GM23338 (cell line): Measurements from ENCODE around the gene PIP5K1C. TPM values are rescaled to one million over a fixed set of nuclear protein-coding genes. Genes with fewer than 3 reads are reported as not detected.

ENCODE experiments used
- ATAC-seq: fragments of 200-7000 bp; cut with Tn5 transposase; 3 replicates; pipeline ENCODE4 v1.9.1; 2020
- DNase-seq: peaks from one replicate; pipeline ENCODE4 v3.0.0-alpha.2; 2015; ENCODE audit warnings: low spot score
- H2AFZ ChIP-seq: fragments of 200-600 bp; sonication (generic); 2 replicates; pipeline ENCODE4 v1.8.0; 2016; ENCODE audit warnings: antibody characterized with exemption, mild to moderate bottlenecking, moderate library complexity
- H3F3A ChIP-seq: fragments of 200-600 bp; sonication (generic); replicated peaks from 2 replicates; pipeline ENCODE4 v1.8.0; 2017; ENCODE audit warnings: antibody characterized with exemption, mixed run types, low read depth
- H3K27ac ChIP-seq: fragments of 200-600 bp; sonication (generic); 2 replicates; pipeline ENCODE4 v1.6.1; 2016; ENCODE audit warnings: low read depth
- H3K27me3 ChIP-seq: fragments of 200-600 bp; sonication (generic); 2 replicates; pipeline ENCODE4 v1.8.0; 2016; ENCODE audit warnings: mild to moderate bottlenecking, mixed run types, moderate library complexity; ENCODE audit not compliant: insufficient read depth
- H3K36me3 ChIP-seq: fragments of 200-600 bp; sonication (generic); 2 replicates; pipeline ENCODE4 v1.8.0; 2016; ENCODE audit warnings: mild to moderate bottlenecking; ENCODE audit not compliant: insufficient read depth
- H3K4me1 ChIP-seq: fragments of 200-600 bp; sonication (generic); 2 replicates; pipeline ENCODE4 v1.8.0; 2016; ENCODE audit warnings: mild to moderate bottlenecking, moderate library complexity; ENCODE audit not compliant: insufficient read depth
- H3K4me2 ChIP-seq: fragments of 200-600 bp; sonication (generic); 2 replicates; pipeline ENCODE4 v1.7.1; 2017; ENCODE audit warnings: mixed run types
- H3K4me3 ChIP-seq: fragments of 200-600 bp; sonication (generic); 2 replicates; pipeline ENCODE4 v1.6.1; 2016; ENCODE audit warnings: mixed run types
- H3K79me2 ChIP-seq: fragments of 200-600 bp; sonication (generic); replicated peaks from 2 replicates; pipeline ENCODE4 v1.8.0; 2017; ENCODE audit warnings: mild to moderate bottlenecking; ENCODE audit not compliant: insufficient read depth
- H3K9me2 ChIP-seq: fragments of 200-600 bp; sonication (generic); 2 replicates; pipeline ENCODE4 v1.8.0; 2017; ENCODE audit not compliant: insufficient read depth
- H4K20me1 ChIP-seq: fragments of 200-600 bp; sonication (generic); replicated peaks from 2 replicates; pipeline ENCODE4 v1.8.0; 2017; ENCODE audit warnings: mild to moderate bottlenecking; ENCODE audit not compliant: insufficient read depth
- H3K27ac Mint-ChIP-seq: 2 replicates; pipeline ENCODE4 v1.8.0; 2020; ENCODE audit warnings: inconsistent platforms, mild to moderate bottlenecking, moderate library complexity, mixed read lengths
- H3K27me3 Mint-ChIP-seq: 3 replicates; pipeline ENCODE4 v1.8.0; 2022; ENCODE audit warnings: low read depth, mild to moderate bottlenecking, moderate library complexity, mixed read lengths, inconsistent platforms; ENCODE audit not compliant: insufficient read depth, poor library complexity
- H3K36me3 Mint-ChIP-seq: 3 replicates; pipeline ENCODE4 v1.8.0; 2021; ENCODE audit warnings: low read depth, mild to moderate bottlenecking, inconsistent platforms, moderate library complexity, mixed read lengths
- H3K4me1 Mint-ChIP-seq: 3 replicates; pipeline ENCODE4 v1.8.0; 2020; ENCODE audit warnings: mild to moderate bottlenecking, inconsistent platforms, mixed read lengths
- H3K4me3 Mint-ChIP-seq: 3 replicates; pipeline ENCODE4 v1.8.0; 2021; ENCODE audit warnings: moderate library complexity, mild to moderate bottlenecking, inconsistent platforms, mixed read lengths
- H3K9me3 Mint-ChIP-seq: 3 replicates; pipeline ENCODE4 v1.8.0; 2020; ENCODE audit warnings: moderate library complexity, mild to moderate bottlenecking, inconsistent platforms, mixed read lengths
- CREB1 ChIP-seq: fragments of 250-450 bp; sonication (Bioruptor Pico); IDR thresholded peaks from 2 replicates; pipeline ENCODE4 v1.5.0; 2020; ENCODE audit warnings: low read depth, mild to moderate bottlenecking, moderate library complexity
- ETS1 ChIP-seq: IDR thresholded peaks from 2 replicates; pipeline ENCODE4 v1.6.1; 2016; ENCODE audit warnings: antibody characterized with exemption
- EZH2 ChIP-seq: fragments of 200-600 bp; sonication (generic); IDR thresholded peaks from one replicate; pipeline ENCODE4 v1.8.0; 2017; ENCODE audit warnings: antibody characterized with exemption, mild to moderate bottlenecking, low read depth; ENCODE audit not compliant: unreplicated experiment
- JUNB ChIP-seq: IDR thresholded peaks from one replicate; pipeline ENCODE4 v1.6.1; 2016; ENCODE audit warnings: antibody characterized with exemption; ENCODE audit not compliant: unreplicated experiment
- NANOG ChIP-seq: IDR thresholded peaks from 2 replicates; pipeline ENCODE4 v1.6.1; 2016; ENCODE audit warnings: antibody characterized with exemption, borderline replicate concordance
- POLR2AphosphoS5 ChIP-seq: IDR thresholded peaks from 2 replicates; pipeline ENCODE4 v1.6.1; 2016; ENCODE audit warnings: antibody characterized with exemption, low read depth
- REST ChIP-seq: IDR thresholded peaks from one replicate; pipeline ENCODE4 v1.6.1; 2018; ENCODE audit warnings: antibody characterized with exemption; ENCODE audit not compliant: unreplicated experiment
- STAT1 ChIP-seq: IDR thresholded peaks from one replicate; pipeline ENCODE4 v1.6.1; 2016; ENCODE audit warnings: antibody characterized with exemption; ENCODE audit not compliant: unreplicated experiment
- ZNF114 ChIP-seq: fragments of 250-450 bp; sonication (Bioruptor Pico); IDR thresholded peaks from 2 replicates; pipeline ENCODE4 v1.5.0; 2020; ENCODE audit warnings: mild to moderate bottlenecking, moderate library complexity
- ZNF462 ChIP-seq: fragments of 250-450 bp; sonication (Bioruptor Pico); IDR thresholded peaks from 2 replicates; pipeline ENCODE4 v1.5.0; 2020; ENCODE audit warnings: mild to moderate bottlenecking, moderate library complexity
- polyA plus RNA-seq: library from polyadenylated mRNA; unstranded; fragments of >200 nt; fragmentation: Nextera tagmentation; extraction: Ambion mirVana; gene quantifications from 2 replicates; pipeline ENCODE4 v1.2.1, GENCODE V29; 2016
- total RNA-seq: library from RNA; depleted of rRNA; stranded (reverse); fragments of >200 nt; shearing (Covaris generic); gene quantifications from 2 replicates; pipeline ENCODE4 v1.2.3, GENCODE V29; 2014

The PIP5K1C gene
- total and polyA plus RNA-seq, 2 experiments from 2014 or later: 11.8 to 46.7 TPM

GRCh38 chr19:3608079-3608641 lies 92.1 kb downstream of the PIP5K1C start:
- Histone ChIP-seq H3F3A (peaks cover 4% of the 10 kb centered on the region; the same call in 1 of the 2 replicates), H3K4me2 (peak overlapping the region; percentile 95; the same call in 1 of the 2 replicates), H3K27ac (no peak overlapping the region), H3K79me2 (no peaks in the 10 kb centered on the region), H3K36me3 (no peaks in the 10 kb centered on the region), H3K4me1 (peaks cover 10% of the 10 kb centered on the region), H3K9me2 (no peaks in the 10 kb centered on the region), H4K20me1 (no peaks in the 10 kb centered on the region), H2AFZ (no peak overlapping the region), H3K4me3 (peak overlapping the region; percentile 64; the same call in 1 of the 2 replicates), H3K27me3 (peaks cover 11% of the 10 kb centered on the region)
- H3K27me3 Mint-ChIP-seq: peaks cover 4% of the 10 kb centered on the region
- H3K27ac Mint-ChIP-seq: no peak overlapping the region
- H3K4me1 Mint-ChIP-seq: peaks cover 11% of the 10 kb centered on the region
- DNase-seq (no peak), ATAC-seq (no peak)
- H3K4me3 Mint-ChIP-seq: peak overlapping the region; percentile 69; the same call in 2 of the 3 replicates
- no peak for TF ChIP-seq CREB1 (CRISPR knock-in tag)
- TF ChIP-seq POLR2AphosphoS5: no peak
- no peak for TF ChIP-seq EZH2
- no peak for TF ChIP-seq JUNB
- no peak for TF ChIP-seq STAT1
- TF ChIP-seq ZNF462: no peak
- TF ChIP-seq REST: no peak
- TF ChIP-seq ETS1: no peak
- TF ChIP-seq NANOG: no peak
- TF ChIP-seq ZNF114 (CRISPR knock-in tag): no peak
- no peaks in the 10 kb centered on the region for H3K9me3 Mint-ChIP-seq
- H3K36me3 Mint-ChIP-seq: peaks cover 13% of the 10 kb centered on the region
